ENCODE measurements around the gene RAPGEF3.

RAPGEF3 gene

DNA sequence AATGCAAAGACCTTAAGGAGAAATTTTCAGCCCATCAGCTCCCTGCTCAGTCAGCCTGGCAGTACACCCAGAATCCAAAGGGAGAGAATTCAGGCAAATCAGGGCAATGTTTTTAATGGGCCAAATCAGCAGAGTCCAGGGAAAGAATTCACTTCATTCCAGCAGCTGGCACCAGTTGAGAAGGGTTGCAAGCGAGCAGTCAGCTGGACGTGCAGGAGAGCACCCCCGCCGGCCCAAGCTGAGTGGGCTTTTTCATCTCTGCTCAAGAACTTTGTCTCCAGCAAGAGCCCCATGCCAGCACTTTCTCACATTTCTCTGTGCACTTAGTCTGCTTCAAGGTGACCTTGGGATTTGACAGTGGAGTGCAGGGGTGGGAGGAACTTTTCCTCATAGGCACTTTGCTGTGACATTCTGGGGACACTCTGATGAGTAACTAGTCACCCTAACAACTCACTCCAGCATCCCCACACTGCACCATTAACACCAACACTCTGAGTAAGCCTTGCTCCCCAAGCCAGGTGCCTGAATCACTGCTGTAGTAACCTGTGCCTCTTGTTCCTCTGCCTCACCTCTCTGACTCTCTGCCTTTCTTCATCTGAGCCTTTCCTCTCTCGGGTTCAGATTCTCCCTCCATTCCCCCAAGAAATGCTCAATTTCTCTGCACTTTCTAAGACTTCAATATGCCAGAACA lies 35.6 kb downstream of the RAPGEF3 start:
- no peak for DNase-seq (ENCODE audit: low read depth)
- no peak overlapping the region for H3K4me3 ChIP-seq (ENCODE audit: low read depth, low read length)
- TF ChIP-seq, protein P1, sequence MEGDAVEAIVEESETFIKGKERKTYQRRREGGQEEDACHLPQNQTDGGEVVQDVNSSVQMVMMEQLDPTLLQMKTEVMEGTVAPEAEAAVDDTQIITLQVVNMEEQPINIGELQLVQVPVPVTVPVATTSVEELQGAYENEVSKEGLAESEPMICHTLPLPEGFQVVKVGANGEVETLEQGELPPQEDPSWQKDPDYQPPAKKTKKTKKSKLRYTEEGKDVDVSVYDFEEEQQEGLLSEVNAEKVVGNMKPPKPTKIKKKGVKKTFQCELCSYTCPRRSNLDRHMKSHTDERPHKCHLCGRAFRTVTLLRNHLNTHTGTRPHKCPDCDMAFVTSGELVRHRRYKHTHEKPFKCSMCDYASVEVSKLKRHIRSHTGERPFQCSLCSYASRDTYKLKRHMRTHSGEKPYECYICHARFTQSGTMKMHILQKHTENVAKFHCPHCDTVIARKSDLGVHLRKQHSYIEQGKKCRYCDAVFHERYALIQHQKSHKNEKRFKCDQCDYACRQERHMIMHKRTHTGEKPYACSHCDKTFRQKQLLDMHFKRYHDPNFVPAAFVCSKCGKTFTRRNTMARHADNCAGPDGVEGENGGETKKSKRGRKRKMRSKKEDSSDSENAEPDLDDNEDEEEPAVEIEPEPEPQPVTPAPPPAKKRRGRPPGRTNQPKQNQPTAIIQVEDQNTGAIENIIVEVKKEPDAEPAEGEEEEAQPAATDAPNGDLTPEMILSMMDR (IDR thresholded peaks at IDR 0.05; ENCODE audit: low read depth, low read length, missing control alignments), result no peak

DNA sequence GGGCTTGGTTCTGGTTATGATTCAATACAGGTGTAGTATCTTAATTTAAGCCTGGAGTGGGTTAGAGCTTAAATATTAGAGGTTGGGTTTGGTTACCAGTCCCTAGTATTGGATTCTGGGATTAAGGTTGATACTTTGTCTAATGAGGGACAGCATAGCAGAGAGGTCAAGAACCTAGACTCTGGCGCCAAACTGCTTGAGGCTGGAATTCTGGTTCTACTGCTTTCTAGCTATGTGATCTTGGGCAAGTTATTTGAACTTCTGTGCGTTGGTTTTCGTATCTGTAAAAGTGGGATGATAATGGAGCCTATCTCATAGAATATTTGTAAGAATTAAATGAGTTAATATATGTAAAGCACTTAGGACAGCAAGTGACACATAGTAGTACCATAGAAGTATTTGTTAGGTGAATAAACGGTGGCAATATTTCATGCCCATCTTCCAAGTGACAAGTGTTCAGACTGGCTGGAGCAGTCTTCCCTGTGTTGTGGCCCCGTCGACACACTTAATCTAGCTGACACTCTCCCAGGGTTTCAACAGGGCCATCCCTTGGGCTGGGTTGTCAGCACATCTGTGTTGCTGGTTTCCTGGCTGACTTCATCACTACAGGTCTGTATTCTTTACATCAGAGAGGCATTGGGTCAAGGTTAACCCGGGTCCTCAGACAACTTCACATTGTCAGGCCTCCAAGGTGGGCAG lies 36.4 kb downstream of the RAPGEF3 start:
- DNase-seq (ENCODE audit: low read depth), result no peak
- H3K4me3 ChIP-seq (ENCODE audit: low read depth, low read length), result no peak overlapping the region
- TF ChIP-seq, protein P1 (IDR thresholded peaks at IDR 0.05; ENCODE audit: low read depth, low read length, missing control alignments), result no peak

DNA sequence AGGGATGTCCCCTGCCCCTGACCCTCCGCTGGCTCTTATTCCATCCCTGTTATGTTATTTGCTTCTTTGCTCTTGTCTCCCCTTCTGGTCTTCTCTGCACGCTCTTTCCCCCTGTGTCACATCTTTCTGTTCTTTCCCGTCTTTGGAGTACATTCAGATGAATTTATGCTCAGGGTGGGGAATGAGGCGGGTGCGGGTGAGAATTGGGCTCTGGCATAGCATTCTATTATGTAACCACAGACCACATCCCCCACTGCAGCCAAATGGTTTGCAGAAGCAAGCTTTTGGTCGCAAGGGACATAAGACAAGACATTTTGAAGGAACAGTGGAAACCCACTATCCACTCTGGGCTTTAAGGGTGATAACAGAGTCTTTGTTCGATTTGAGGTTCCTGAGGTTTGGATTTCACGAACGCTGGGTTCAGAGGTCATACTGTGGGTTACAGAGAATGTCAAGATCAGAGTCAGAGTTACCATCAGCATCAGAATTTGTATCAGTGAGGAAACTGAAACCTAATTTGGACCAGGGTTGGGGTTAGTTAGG lies 37.2 kb downstream of the RAPGEF3 start:
- no peak overlapping the region for H3K4me3 ChIP-seq (ENCODE audit: low read depth, low read length)

DNA sequence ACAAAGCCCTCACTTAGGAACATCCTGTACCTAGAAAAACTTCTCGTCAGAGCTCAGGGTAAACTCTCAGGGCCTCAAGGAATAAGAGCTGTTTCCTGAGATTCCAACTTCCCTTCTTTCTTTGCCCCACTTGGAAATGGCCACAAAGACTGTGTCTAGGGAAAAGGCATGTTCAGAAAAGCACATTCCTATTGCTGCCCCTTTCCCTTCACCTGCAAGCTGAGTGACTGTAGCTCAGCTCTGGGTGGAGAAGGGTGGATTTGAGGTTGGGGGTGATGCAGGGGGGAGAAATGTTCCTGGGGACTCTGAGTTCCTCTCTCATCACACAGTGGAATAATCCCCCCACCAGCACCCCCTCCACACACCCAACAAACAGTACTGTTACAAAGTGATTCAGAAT lies 40.1 kb downstream of the RAPGEF3 start:
- TF ChIP-seq, protein P1 (IDR thresholded peaks at IDR 0.05; ENCODE audit: low read depth, low read length, missing control alignments), result no peak
- DNase-seq (ENCODE audit: low read depth), result no peak
- H3K4me3 ChIP-seq (ENCODE audit: low read depth, low read length), result no peak overlapping the region

More for the DNA sequence above, 37.2 kb downstream of the RAPGEF3 start:
- no peak for DNase-seq (ENCODE audit: low read depth)
- TF ChIP-seq, protein P1 (IDR thresholded peaks at IDR 0.05; ENCODE audit: low read depth, low read length, missing control alignments), result no peak

DNA sequence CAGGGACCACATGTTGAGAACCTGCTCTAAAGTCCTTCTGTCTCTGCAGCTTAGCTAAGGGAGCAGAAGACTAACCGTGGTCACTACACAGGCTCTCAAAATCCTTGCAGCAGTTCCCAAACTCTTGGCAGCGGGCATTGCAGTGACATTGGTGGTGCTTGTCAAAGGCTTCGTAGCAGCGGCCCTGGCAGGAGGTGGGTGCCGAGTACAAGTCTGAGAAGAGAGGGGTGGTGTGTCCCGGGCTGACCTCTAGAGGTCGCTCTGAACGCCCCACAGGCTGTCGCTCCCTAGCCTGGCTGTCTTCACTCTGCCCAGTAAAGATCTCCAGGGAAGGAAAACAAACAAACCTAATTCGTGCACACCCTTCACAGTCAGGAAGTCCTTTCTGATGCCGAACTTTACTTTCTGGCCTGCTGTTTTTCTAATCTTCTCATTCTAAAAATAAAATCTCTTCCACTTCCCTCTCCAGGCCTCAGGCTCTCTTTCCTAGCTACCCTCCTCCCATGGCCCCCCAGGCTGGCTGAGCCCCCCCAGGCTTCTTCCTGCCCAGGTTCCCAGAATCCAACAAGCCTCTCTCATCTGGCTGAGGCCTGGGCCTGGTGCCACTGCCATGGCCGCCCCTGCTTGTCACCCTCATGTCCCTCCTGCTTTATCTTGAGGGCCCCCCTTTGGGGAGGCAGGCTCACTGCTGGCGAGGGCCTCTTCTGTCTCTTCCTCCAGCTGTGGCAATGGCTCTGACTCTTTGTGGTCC lies 41.1 kb downstream of the RAPGEF3 start:
- H3K4me3 ChIP-seq (ENCODE audit: low read depth, low read length), result no peak overlapping the region
- TF ChIP-seq, protein P1 (IDR thresholded peaks at IDR 0.05; ENCODE audit: low read depth, low read length, missing control alignments), result peak; percentile 62
- DNase-seq (ENCODE audit: low read depth), result no peak

DNA sequence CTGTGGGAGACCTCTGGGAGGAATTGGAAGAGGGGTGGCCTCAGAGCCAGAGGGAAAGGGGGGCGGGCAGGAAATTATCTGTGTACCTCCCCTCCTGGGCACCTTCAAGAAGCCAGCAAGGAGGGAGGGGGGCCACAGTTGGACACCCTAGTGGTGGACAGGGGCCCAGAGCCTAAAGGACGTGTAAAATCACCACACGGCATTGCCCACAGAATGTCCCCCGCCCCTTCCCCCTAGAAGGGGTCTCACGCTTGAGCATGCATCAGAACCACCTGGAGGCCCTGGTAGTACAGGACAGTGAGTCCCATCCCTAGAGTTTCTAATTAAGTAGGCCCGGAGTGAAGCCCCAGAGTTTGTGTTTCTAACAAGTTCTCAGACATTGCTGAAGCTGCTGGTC lies 41.6 kb downstream of the RAPGEF3 start:
- TF ChIP-seq, protein P1 (IDR thresholded peaks at IDR 0.05; ENCODE audit: low read depth, low read length, missing control alignments), result no peak
- no peak for DNase-seq (ENCODE audit: low read depth)
- H3K4me3 ChIP-seq (ENCODE audit: low read depth, low read length), result no peak overlapping the region

Data from GM12864 (cell line).